HUES64 (cell line): Measurements from ENCODE around the gene BMAL2.

ENCODE experiments used
- H3K27ac ChIP-seq: 2 replicates; pipeline ENCODE4 v1.7.0; 2013; ENCODE audit warnings: low read depth, low read length, inconsistent platforms
- H3K27me3 ChIP-seq: 2 replicates; pipeline ENCODE4 v1.6.1; 2013; ENCODE audit warnings: mild to moderate bottlenecking, low read length; ENCODE audit not compliant: insufficient read depth
- H3K36me3 ChIP-seq: 2 replicates; pipeline ENCODE4 v1.6.1; 2013; ENCODE audit warnings: mild to moderate bottlenecking, low read length; ENCODE audit not compliant: insufficient read depth
- H3K4me1 ChIP-seq: 2 replicates; pipeline ENCODE4 v1.6.1; 2013; ENCODE audit warnings: mild to moderate bottlenecking, low read length, moderate library complexity; ENCODE audit not compliant: insufficient read depth
- H3K4me3 ChIP-seq: 2 replicates; pipeline ENCODE4 v1.5.1; 2013; ENCODE audit warnings: mild to moderate bottlenecking, low read length, moderate library complexity
- H3K9ac ChIP-seq: 2 replicates; pipeline ENCODE4 v1.6.1; 2013; ENCODE audit warnings: mild to moderate bottlenecking, low read depth, low read length
- H3K9me3 ChIP-seq: 2 replicates; pipeline ENCODE4 v1.6.1; 2013; ENCODE audit warnings: low read depth, low read length; ENCODE audit not compliant: insufficient read depth
- WGBS: fragments of 150-250, 120-280 bp; methylation state at CpG from one replicate; pipeline ENCODE4 v1.1.7; 2013; ENCODE audit warnings: missing lambda C conversion rate; 5-methylcytosine and 5-hydroxymethylcytosine counted together

BMAL2 gene

DNA sequence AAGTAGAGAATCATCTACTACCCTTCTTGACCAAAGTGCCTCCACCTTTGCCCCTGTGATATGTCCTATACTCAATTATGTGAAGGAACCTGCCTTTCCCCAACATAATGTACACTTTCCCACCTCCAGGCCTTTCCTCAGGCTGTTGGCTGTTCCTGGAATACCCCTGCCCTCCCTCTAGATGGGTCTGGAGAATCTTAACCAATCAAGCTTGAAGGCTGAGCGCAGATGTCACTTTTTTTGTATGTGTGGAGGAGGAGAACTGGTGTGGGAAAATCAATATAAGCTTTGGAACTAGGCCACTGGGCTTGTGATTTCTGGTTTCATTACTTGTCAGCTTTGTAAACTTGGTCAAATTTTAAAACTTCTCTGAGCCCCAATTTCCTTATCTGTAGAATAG is 4.7 kb downstream of the BMAL2 start:
- Histone ChIP-seq H3K4me1 (peaks cover 12% of the 10 kb centered on the region), H3K36me3 (no peaks in the 10 kb centered on the region), H3K27me3 (peaks cover 24% of the 10 kb centered on the region), H3K27ac (no peak overlapping the region), H3K9me3 (no peaks in the 10 kb centered on the region), H3K9ac (no peak overlapping the region), H3K4me3 (no peak overlapping the region)
- 100% methylated on average over 1 of the region's 1 CpG for WGBS

- Histone ChIP-seq H3K36me3 (no peaks in the 10 kb centered on the region), H3K9ac (no peak overlapping the region), H3K27ac (no peak overlapping the region), H3K4me1 (peaks cover 22% of the 10 kb centered on the region), H3K4me3 (no peak overlapping the region), H3K9me3 (no peaks in the 10 kb centered on the region), H3K27me3 (peaks cover 17% of the 10 kb centered on the region)
- WGBS: 96% methylated on average over 1 of the region's 1 CpG
These were observed 5.8 kb downstream of the BMAL2 start for GRCh38 chr12:27338473-27338872.

DNA sequence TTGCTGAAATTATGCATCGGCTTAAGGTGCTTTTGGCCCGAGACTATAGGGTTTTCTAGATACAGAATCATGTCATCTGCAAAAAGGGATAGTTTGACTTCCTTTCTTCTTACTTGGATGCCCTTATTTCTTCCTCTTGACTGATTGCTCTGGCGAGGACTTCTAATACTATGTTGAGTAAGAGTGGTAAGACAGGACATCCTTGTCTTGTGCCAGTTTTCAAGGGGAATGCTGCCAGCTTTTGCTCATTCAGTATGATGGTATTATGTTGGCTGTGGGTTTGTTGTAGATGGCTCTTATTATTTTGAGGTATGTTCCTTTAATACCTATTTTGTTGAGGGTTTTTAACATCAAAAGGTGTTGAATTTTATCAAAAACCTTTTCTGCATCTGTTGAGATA is 8.3 kb downstream of the BMAL2 start:
- Histone ChIP-seq H3K9me3 (no peaks in the 10 kb centered on the region), H3K27ac (no peak overlapping the region), H3K4me1 (peaks cover 35% of the 10 kb centered on the region), H3K36me3 (no peaks in the 10 kb centered on the region), H3K27me3 (no peaks in the 10 kb centered on the region), H3K9ac (no peak overlapping the region), H3K4me3 (no peak overlapping the region)
- 94% methylated on average over 3 of the region's 3 CpGs for WGBS

DNA sequence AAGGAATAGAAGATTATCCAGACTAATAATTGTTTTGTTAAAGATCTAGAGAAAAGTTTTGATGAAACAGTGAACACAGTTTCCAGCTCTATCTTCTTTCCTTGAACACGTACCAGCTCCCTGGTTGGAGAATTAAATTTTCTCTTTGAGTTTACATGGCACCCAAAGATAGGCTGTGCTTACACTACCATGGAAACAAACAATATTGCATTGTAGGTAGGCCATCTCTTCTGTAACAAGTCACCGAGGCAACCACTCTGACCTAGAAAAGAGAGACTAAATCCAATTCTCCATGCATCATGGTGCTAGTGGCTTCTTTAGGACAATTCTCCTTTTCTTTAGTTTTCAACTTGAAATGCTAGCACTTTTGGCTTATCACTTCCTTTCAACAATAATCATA is 9.9 kb downstream of the BMAL2 start:
- no peaks in the 10 kb centered on the region for H3K9me3 ChIP-seq
- WGBS: 91% methylated on average over 1 of the region's 2 CpGs
- peaks cover 38% of the 10 kb centered on the region for H3K4me1 ChIP-seq
- H3K27me3 ChIP-seq: no peaks in the 10 kb centered on the region
- H3K36me3 ChIP-seq: no peaks in the 10 kb centered on the region
- no peak overlapping the region; the same call in 1 of the 2 replicates for H3K9ac ChIP-seq
- no peak overlapping the region for H3K27ac ChIP-seq
- H3K4me3 ChIP-seq: no peak overlapping the region

DNA sequence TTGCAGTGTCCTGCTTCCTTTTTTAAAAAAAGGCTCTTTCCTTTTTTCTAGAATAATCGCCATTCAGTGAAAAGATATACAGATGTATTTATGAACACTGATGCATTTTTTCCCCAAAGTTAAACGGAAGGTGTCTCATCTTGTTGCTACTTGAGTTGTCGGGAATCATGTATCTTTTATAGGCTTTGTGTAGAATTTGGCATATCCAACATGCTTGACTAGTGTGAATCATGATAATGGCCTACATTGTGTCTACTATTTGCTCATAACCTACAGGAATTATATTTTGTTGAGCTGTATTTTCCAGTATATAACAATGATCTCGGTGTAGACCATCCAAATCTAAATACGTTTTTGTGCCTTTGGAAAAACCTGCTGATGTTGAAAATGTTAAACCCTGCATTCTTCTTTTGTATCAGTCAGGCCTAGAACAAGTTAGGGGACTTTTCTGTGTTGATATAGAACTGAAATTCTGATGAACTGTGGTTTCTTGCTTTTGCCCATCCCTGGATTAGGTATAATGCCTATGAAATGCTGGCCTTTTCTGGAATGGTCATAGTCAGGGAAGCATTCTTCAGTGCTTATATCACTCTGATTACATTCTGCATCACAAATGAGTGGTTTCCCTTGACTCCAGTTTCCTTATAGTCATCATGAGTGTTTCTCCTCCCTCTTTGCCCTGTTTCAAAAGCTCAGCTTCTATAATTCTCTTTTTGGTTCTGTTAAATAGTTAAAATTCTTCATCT is 10.8 kb downstream of the BMAL2 start:
- Histone ChIP-seq H3K27me3 (no peaks in the 10 kb centered on the region), H3K9me3 (no peaks in the 10 kb centered on the region), H3K4me3 (no peak overlapping the region), H3K9ac (no peak overlapping the region), H3K36me3 (no peaks in the 10 kb centered on the region), H3K4me1 (peaks cover 45% of the 10 kb centered on the region), H3K27ac (peak overlapping the region; percentile 41)
- WGBS: 100% methylated on average over 4 of the region's 5 CpGs

GRCh38 chr12:27344246-27344645 is 11.6 kb downstream of the BMAL2 start:
- peaks cover 45% of the 10 kb centered on the region for H3K4me1 ChIP-seq
- H3K4me3 ChIP-seq: no peak overlapping the region
- no peak overlapping the region for H3K9ac ChIP-seq
- H3K9me3 ChIP-seq: no peaks in the 10 kb centered on the region
- no peaks in the 10 kb centered on the region for H3K36me3 ChIP-seq
- WGBS: 83% methylated on average over 2 of the region's 2 CpGs
- H3K27me3 ChIP-seq: no peaks in the 10 kb centered on the region
- H3K27ac ChIP-seq: peak overlapping the region; percentile 41

GRCh38 chr12:27344760-27345159 is 12.1 kb downstream of the BMAL2 start:
- no peaks in the 10 kb centered on the region for H3K27me3 ChIP-seq
- H3K4me3 ChIP-seq: no peak overlapping the region
- H3K27ac ChIP-seq: no peak overlapping the region
- no peaks in the 10 kb centered on the region for H3K36me3 ChIP-seq
- H3K4me1 ChIP-seq: peaks cover 45% of the 10 kb centered on the region
- no peak overlapping the region for H3K9ac ChIP-seq
- H3K9me3 ChIP-seq: no peaks in the 10 kb centered on the region
- 66% methylated on average over 3 of the region's 3 CpGs for WGBS

- no peak overlapping the region for H3K4me3 ChIP-seq
- WGBS: 95% methylated on average over 4 of the region's 4 CpGs
- H3K9me3 ChIP-seq: no peaks in the 10 kb centered on the region
- no peak overlapping the region for H3K9ac ChIP-seq
- peaks cover 45% of the 10 kb centered on the region for H3K4me1 ChIP-seq
- H3K36me3 ChIP-seq: no peaks in the 10 kb centered on the region
- H3K27ac ChIP-seq: no peak overlapping the region
- no peaks in the 10 kb centered on the region for H3K27me3 ChIP-seq
These were observed 12.7 kb downstream of the BMAL2 start for GRCh38 chr12:27345376-27345775.

DNA sequence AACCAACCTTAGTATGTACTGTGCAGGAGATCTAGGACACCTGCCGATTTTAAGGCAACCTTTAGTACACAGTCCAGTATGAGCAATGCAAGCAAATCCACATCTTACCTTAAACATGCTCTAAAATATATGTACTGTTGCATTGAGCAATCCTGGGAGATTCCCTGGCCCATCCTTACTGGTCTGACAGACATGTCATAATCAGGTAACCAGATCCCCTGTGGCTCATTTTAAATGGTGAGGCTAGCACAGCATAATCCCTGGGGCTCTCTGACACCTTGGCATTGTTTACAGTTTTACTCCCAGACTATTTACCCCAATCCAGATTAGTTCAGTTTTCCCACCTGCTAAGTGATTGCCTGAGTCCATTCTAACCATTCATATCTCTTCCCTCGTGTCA is 15.1 kb downstream of the BMAL2 start:
- Histone ChIP-seq H3K27ac (no peak overlapping the region), H3K9me3 (no peaks in the 10 kb centered on the region), H3K4me3 (no peak overlapping the region), H3K36me3 (no peaks in the 10 kb centered on the region), H3K9ac (no peak overlapping the region), H3K4me1 (peaks cover 38% of the 10 kb centered on the region), H3K27me3 (no peaks in the 10 kb centered on the region)
- 75% methylated on average over 2 of the region's 2 CpGs for WGBS

DNA sequence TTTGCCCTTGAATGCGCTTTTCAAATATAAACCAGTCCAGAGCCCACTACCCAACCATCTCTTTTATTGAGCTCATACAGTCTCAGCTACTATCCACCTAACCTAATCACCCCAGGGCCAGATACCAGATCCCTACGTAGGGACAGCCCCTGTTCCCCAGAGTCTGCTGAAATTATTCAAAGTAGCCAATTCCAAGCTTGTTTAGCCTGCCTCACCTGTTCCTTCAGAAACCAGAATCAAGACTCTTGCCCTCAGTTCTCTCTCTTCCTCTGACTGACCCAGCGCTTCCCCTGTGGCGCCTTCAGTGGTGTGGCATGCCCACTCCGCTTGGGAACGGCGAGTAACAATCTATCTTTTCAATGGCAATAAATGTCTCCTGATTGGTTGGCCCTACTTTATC is 18.8 kb downstream of the BMAL2 start:
- H3K27ac ChIP-seq: no peak overlapping the region
- no peaks in the 10 kb centered on the region for H3K36me3 ChIP-seq
- WGBS: 95% methylated on average over 7 of the region's 7 CpGs
- H3K9ac ChIP-seq: no peak overlapping the region
- no peaks in the 10 kb centered on the region for H3K27me3 ChIP-seq
- H3K4me1 ChIP-seq: peaks cover 10% of the 10 kb centered on the region
- H3K9me3 ChIP-seq: no peaks in the 10 kb centered on the region
- no peak overlapping the region for H3K4me3 ChIP-seq

DNA sequence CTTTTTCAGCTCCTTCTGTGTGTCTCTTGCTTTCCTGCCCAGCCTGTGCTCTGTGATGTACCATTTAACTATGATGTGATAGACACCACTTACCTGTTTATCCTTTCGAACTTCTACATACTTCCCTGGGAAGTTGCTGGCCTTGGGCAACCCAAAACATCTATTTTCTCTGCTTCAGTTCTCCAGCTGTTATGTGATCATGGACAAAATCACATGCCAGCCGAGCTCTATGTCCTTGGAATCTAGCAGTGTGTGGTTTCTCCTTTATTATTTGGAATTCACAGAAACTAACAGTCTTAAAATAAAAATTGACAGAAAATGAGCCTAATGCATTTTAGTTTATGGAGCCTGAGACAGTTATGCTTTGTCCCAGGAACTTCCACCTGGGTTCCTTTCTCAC is 22.9 kb downstream of the BMAL2 start:
- no peak overlapping the region for H3K9ac ChIP-seq
- H3K27me3 ChIP-seq: no peaks in the 10 kb centered on the region
- no peaks in the 10 kb centered on the region for H3K36me3 ChIP-seq
- H3K9me3 ChIP-seq: no peaks in the 10 kb centered on the region
- WGBS: 100% methylated on average over 2 of the region's 2 CpGs
- H3K27ac ChIP-seq: no peak overlapping the region
- H3K4me3 ChIP-seq: no peak overlapping the region
- H3K4me1 ChIP-seq: no peaks in the 10 kb centered on the region

DNA sequence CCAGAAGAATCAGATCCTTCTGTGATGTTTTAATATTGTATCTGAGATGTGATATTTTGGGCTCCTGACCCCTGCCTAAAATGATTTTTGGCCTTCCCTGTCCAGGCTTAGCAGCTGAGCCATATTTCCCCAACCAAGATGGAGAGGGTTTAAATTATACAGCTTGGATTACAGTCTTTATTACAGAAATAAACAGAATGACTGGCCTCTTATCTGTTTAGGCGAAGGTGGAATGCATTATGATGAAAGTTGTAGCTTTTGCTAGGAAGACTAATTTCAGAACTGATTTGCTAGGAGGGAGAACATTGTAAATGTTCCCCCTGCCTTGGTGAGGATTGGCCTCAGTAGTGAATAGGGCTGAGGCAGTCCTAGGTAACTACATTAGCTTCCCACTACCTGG is 23.3 kb downstream of the BMAL2 start:
- WGBS: 95% methylated on average over 1 of the region's 1 CpG
- no peaks in the 10 kb centered on the region for H3K27me3 ChIP-seq
- H3K36me3 ChIP-seq: no peaks in the 10 kb centered on the region
- H3K4me1 ChIP-seq: no peaks in the 10 kb centered on the region
- H3K27ac ChIP-seq: no peak overlapping the region
- no peak overlapping the region for H3K4me3 ChIP-seq
- H3K9ac ChIP-seq: no peak overlapping the region
- H3K9me3 ChIP-seq: no peaks in the 10 kb centered on the region
